Measurements from ENCODE around the gene ZNF804B.
"Not testable (repeated sequence)": the region's sequence is repeated elsewhere in the genome, so short reads cannot be mapped to it uniquely, and the experiment has no call there.

ZNF804B gene

DNA sequence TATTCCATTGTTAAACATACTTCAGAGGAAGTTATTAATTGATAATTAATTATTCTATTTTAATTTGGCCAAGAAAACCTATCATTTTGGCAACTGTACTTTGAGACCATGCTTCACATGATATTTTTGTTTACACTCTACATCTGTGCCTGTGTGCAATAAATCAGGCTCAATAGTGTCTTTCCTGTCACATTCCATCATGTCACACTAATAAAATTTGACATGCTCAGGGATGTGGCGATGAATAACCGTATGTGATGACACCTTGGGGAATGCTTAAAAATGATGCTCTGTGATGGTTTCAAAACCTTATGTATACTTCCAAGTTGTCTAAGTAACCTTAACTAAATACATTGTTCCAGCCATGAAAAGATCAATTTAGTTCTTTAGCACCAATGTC lies 400.6 kb downstream of the ZNF804B start:
- no peak overlapping the region for H3K4me3 ChIP-seq (replicated peaks; ENCODE audit: low read depth, low read length)
- TF ChIP-seq, protein P1, sequence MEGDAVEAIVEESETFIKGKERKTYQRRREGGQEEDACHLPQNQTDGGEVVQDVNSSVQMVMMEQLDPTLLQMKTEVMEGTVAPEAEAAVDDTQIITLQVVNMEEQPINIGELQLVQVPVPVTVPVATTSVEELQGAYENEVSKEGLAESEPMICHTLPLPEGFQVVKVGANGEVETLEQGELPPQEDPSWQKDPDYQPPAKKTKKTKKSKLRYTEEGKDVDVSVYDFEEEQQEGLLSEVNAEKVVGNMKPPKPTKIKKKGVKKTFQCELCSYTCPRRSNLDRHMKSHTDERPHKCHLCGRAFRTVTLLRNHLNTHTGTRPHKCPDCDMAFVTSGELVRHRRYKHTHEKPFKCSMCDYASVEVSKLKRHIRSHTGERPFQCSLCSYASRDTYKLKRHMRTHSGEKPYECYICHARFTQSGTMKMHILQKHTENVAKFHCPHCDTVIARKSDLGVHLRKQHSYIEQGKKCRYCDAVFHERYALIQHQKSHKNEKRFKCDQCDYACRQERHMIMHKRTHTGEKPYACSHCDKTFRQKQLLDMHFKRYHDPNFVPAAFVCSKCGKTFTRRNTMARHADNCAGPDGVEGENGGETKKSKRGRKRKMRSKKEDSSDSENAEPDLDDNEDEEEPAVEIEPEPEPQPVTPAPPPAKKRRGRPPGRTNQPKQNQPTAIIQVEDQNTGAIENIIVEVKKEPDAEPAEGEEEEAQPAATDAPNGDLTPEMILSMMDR (IDR thresholded peaks at IDR 0.05; ENCODE audit: low read depth, low read length, missing control alignments) = no peak
- DNase-seq (ENCODE audit: extremely low read depth, low read depth) = no peak

GRCh38 chr7:89165421-89165820 lies 405.9 kb downstream of the ZNF804B start:
- DNase-seq (ENCODE audit: extremely low read depth, low read depth) = no peak

DNA sequence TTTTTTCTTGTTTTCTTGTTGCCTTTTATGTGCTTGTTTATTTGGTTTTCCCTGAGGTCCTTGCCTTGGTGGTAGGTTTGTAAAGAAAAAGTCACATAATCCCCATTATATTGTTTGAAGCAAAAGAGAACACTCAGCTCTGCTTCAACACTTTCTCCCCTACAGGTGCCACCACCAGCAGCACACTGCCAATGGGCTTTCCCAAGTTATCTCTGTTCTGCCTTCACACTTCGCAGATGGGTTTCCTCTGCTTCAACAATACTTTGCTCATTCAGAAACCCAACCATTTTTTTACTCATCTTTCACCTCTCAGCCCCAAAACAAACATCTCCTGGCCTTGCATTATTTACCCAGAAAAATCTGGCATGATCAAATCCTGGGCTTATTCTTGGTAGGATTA lies 411.1 kb downstream of the ZNF804B start:
- no peak overlapping the region for H3K4me3 ChIP-seq (replicated peaks; ENCODE audit: low read depth, low read length)
- TF ChIP-seq, protein P1 (IDR thresholded peaks at IDR 0.05; ENCODE audit: low read depth, low read length, missing control alignments) = no peak
- DNase-seq (ENCODE audit: extremely low read depth, low read depth) = no peak

More at GRCh38 chr7:89165421-89165820, 405.9 kb downstream of the ZNF804B start:
- no peak overlapping the region for H3K4me3 ChIP-seq (replicated peaks; ENCODE audit: low read depth, low read length)
- TF ChIP-seq, protein P1 (IDR thresholded peaks at IDR 0.05; ENCODE audit: low read depth, low read length, missing control alignments) = no peak

DNA sequence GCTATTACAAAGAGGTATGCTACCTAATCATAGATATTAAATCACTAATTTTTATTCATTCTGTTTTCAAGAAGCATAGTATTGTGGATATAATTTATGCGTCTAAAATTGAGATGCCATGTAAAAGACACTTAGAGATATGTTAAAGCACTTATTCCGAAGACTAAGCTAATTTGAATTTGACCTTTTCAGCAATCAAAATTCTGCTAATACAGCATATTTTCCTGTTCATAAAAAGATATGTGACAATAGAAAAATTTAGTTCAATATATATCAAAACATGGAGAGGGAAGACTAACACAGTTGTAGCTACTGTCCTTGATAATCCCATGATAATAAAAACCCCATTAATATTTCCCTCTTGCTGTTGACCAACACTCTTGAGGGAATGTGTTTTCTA lies 422.6 kb downstream of the ZNF804B start:
- H3K4me3 ChIP-seq (replicated peaks; ENCODE audit: low read depth, low read length) = no peak overlapping the region
- TF ChIP-seq, protein P1 (IDR thresholded peaks at IDR 0.05; ENCODE audit: low read depth, low read length, missing control alignments) = no peak
- DNase-seq (ENCODE audit: extremely low read depth, low read depth) = no peak

GRCh38 chr7:89183712-89184111 lies 424.2 kb downstream of the ZNF804B start:
- TF ChIP-seq, protein P1 (IDR thresholded peaks at IDR 0.05; ENCODE audit: low read depth, low read length, missing control alignments) = no peak
- no peak for DNase-seq (ENCODE audit: extremely low read depth, low read depth)
- H3K4me3 ChIP-seq (replicated peaks; ENCODE audit: low read depth, low read length) = no peak overlapping the region

- TF ChIP-seq, protein P1 (IDR thresholded peaks at IDR 0.05; ENCODE audit: low read depth, low read length, missing control alignments) = no peak
- DNase-seq (ENCODE audit: extremely low read depth, low read depth) = no peak
- no peak overlapping the region for H3K4me3 ChIP-seq (replicated peaks; ENCODE audit: low read depth, low read length)
These were observed 441.3 kb downstream of the ZNF804B start for GRCh38 chr7:89200758-89201157.

- H3K4me3 ChIP-seq (replicated peaks; ENCODE audit: low read depth, low read length) = no peak overlapping the region
- no peak for DNase-seq (ENCODE audit: extremely low read depth, low read depth)
- TF ChIP-seq, protein P1 (IDR thresholded peaks at IDR 0.05; ENCODE audit: low read depth, low read length, missing control alignments) = no peak
These were observed 464.4 kb downstream of the ZNF804B start for GRCh38 chr7:89223900-89224395.

GRCh38 chr7:89228688-89229171 lies 469.2 kb downstream of the ZNF804B start:
- not testable (repeated sequence) for DNase-seq (ENCODE audit: extremely low read depth, low read depth); H3K4me3 ChIP-seq (replicated peaks; ENCODE audit: low read depth, low read length)
